Measurements from ENCODE around the gene TPX2.

- TF ChIP-seq EP300 (IDR thresholded peaks at IDR 0.05) (no peak), CTCF (IDR thresholded peaks at IDR 0.05) (no peak), POLR2A (IDR thresholded peaks at IDR 0.05) (no peak)
Observed at GRCh38 chr20:31691646-31692275, 47.3 kb upstream of the TPX2 start.
